Measurements from ENCODE around the gene RHO. TPM values are rescaled to one million over a fixed set of nuclear protein-coding genes. Genes with fewer than 3 reads are reported as not detected.

The RHO gene
- total and polyA plus RNA-seq, 2 donors (not counting 3 experiments of a cell fraction or from before 2014, with no cell fraction given): not detected

GRCh38 chr3:129555616-129556357 lies 27.3 kb downstream of the RHO start:
- H3K9me1 ChIP-seq (replicated peaks; ENCODE audit: control insufficient read depth, extremely low read depth, insufficient read depth, low read length): no peaks in the 10 kb centered on the region
- TF ChIP-seq POLR2A (IDR thresholded peaks at IDR 0.05; ENCODE audit: low read depth, low read length) (no peak), MYC (IDR thresholded peaks at IDR 0.05; ENCODE audit: low read depth, low read length) (no peak), EZH2 (IDR thresholded peaks at IDR 0.05; ENCODE audit: borderline replicate concordance, low read depth, low read length, severe bottlenecking) (no peak), POLR2AphosphoS5 (IDR thresholded peaks at IDR 0.05; ENCODE audit: insufficient read depth, low read depth, low read length) (no peak), MAX (IDR thresholded peaks at IDR 0.05; ENCODE audit: insufficient read depth, insufficient read length) (no peak), GATA2 (IDR thresholded peaks at IDR 0.05; ENCODE audit: insufficient read depth, insufficient read length, low read depth, low read length) (no peak), FOS (IDR thresholded peaks at IDR 0.05; ENCODE audit: borderline replicate concordance, insufficient read depth, low read length) (no peak), JUN (IDR thresholded peaks at IDR 0.05; ENCODE audit: borderline replicate concordance, insufficient read depth, insufficient read length, low read depth) (no peak), CTCF (IDR thresholded peaks at IDR 0.05; ENCODE audit: extremely low read depth in 1 of 2, insufficient read depth in 1 of 2, low read depth in 1 of 2, low read length in 2 of 2) (no peak)
- ChIA-PET CTCF (no interaction called here), POLR2A (no interaction called here)
- H3K9ac ChIP-seq (replicated peaks; ENCODE audit: extremely low read depth, insufficient read depth, low read length): no peak overlapping the region
- H3K4me1 ChIP-seq (ENCODE audit: control insufficient read depth, extremely low read depth, insufficient read depth, low read length): peaks cover 27% of the 10 kb centered on the region
- BruUV-seq (replicated peaks): no TSS peak
- intact Hi-C loops (cut with micrococcal nuclease) (no loop called here), dilution Hi-C loops (cut with MboI; ENCODE audit: extremely low pct_ligation_motif_present, low sequenced_read_pairs) (no loop called here)
- no peak overlapping the region for H3K4me2 ChIP-seq (ENCODE audit: insufficient read depth, low read length)
- no peaks in the 10 kb centered on the region for H3K27me3 ChIP-seq (ENCODE audit: control insufficient read depth in 2 of 2, insufficient read depth in 2 of 2, low read length in 2 of 2)
- H3K36me3 ChIP-seq (ENCODE audit: control insufficient read depth in 2 of 2, extremely low read depth in 1 of 2, insufficient read depth in 2 of 2, low read length in 2 of 2): peaks cover 14 to 43% of the 10 kb centered on the region in 2 experiments
- DNase-seq (ENCODE audit: low read depth, low spot score): no peak
- H4K20me1 ChIP-seq (replicated peaks; ENCODE audit: control insufficient read depth, extremely low read depth, insufficient read depth, low read length): no peaks in the 10 kb centered on the region
- H3K27ac ChIP-seq (ENCODE audit: insufficient read depth, low read depth, low read length): no peak overlapping the region
- no peaks in the 10 kb centered on the region for H3K79me2 ChIP-seq (ENCODE audit: control insufficient read depth, insufficient read depth, low read length)
- no peaks in the 10 kb centered on the region for H3K9me3 ChIP-seq (replicated peaks; ENCODE audit: control insufficient read depth, insufficient read depth, low read length)
- no peak overlapping the region for H2AFZ ChIP-seq (ENCODE audit: low read depth, low read length)
- FAIRE-seq: no peak
- no peak overlapping the region for H3K4me3 ChIP-seq (replicated peaks in 1 of 3; ENCODE audit: insufficient read depth in 1 of 3, low read depth in 1 of 3, low read length in 3 of 3)

All from endothelial cell of umbilical vein (primary cell).